NOMO-1 treated with DMSO at 0.1 percent for 48 hours (cell line): Measurements from ENCODE around the gene ERC1.
"Not testable (repeated sequence)": the region's sequence is repeated elsewhere in the genome, so short reads cannot be mapped to it uniquely, and the experiment has no call there.

Experiments used
- DNase-seq: peaks from one replicate; lab custom pipeline; 2025; ENCODE audit not compliant: unreplicated experiment; lab: John Stamatoyannopoulos, UW

ERC1 gene

DNA sequence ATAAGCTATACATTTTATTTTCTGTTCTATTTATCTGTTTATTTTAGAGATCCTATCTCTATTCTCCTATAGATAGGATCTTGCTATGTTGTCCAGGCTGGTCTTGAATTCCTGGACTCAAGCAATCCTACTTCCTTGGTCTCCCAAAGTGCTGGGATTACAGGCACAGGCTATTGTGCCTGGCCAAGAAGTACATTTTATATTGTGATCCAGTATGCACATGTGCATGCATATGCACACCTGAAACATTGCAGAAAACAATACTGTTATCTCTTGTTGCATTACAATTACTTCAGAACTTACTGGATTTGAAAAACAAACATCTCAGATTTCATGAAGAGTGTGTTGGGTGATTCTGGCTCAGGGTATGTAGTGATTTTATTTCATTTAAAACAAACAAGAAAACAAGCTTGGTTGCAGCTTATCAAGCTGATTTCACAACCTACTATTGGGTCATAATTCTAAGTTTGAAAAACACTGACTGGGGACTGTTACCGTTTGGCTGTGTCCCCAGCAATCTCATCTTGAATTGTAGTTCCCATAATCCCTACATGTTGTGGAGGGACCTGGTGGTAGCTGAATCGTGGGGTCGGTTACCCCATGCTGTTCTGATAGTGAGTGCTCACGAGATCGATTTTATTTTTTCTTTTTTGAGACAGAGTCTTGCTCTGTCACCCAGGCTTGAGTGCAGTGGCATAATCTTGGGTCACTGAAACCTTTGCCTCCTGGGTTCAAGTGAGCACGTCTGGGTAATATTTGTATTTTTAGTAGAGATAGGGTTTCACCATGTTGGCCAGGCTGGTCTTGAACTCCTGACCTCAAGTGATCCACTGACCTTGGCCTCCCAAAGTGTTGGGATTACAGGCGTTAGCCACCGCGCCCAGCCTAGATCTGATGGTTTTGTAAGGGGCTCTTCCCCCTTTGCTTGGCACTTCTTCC, 31.3 kb downstream of the ERC1 start:
- no peak for DNase-seq

DNA sequence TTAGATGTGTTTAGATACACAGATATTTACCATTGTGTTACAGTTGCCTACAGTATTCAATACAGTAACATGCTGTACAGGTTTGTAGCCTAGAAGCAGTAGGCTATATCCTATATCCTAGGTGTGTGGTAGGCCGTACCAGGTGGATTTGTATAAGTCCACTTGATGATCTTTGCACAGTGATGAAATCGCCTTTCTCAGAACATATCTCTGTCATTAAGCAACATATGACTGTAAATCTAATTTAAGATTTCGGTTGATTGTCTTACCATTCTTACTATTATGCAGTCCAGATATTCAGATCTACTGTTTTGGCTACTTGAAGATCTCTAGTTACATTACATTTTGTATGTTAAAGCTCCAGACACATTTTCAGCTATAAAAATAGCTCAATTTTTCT, 39.8 kb downstream of the ERC1 start:
- no peak for DNase-seq

DNA sequence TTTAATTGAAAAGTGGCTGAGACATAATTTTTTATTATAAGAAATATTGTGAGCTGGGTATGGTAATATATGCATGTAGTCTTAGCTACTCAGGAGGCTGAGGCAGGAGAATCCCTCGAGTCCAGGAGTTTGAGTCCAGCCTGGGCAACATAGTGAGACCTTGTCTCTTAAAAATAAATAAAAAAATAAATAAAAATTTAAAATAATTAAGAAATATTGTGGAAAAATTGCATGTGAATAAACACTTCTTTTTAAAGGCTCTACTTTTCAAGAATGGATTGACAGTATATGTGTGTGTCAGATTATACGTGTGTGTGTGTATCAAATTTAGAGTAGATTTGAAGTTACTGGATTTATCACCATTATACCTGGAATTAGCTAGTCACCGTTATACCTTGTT, 43.2 kb downstream of the ERC1 start:
- no peak for DNase-seq

DNA sequence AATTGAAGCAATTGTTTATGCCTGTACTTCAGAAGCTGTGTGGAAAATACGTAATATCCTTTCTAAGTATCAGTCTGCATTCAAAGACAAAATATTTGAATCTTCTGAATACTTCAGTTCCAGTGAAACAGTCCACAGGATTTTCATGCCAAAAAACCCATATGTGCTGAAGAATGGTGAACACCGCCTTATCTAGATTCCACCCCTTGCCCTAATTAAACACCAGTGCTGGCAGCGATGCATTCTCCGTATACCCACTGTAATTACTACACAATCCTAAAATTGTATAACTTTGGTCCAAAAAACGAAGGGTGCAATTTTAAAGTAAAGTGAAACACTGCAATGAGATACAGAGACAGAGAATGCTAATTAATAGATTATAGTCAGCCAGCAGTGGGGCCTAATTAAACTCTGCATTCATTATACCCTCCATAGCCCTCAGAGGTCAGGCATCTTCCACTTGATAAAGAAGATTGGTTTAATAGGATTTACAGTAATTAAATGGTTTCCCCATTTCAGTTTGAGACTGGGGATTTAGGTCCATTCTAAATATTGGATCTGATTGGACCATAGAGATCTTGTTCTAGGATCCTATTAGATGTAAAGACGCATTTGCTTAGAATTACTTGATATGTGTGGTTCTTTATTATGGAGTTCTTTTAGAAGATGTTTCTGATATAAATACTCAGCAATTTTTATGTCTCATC, 43.9 kb downstream of the ERC1 start:
- DNase-seq = no peak

DNA sequence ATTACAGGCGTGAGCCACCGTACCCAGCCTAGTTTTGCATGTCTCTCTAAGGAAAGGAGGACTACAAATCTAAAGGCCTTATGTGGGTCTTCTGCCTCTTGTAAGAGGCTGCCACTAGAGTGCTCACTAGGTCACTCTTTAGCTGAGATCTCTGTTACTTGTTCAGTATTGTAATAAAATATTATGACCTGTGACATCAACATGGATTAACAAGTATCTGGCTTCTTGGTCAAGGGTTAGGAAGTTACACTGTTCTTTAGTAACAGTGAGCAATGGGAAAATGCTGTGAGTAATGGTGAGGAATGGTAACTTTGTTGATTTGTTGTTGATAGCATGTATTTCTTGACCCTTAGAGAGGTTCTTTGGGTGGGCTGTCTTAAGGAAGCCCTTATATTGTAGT, 50.5 kb downstream of the ERC1 start:
- no peak for DNase-seq

DNA sequence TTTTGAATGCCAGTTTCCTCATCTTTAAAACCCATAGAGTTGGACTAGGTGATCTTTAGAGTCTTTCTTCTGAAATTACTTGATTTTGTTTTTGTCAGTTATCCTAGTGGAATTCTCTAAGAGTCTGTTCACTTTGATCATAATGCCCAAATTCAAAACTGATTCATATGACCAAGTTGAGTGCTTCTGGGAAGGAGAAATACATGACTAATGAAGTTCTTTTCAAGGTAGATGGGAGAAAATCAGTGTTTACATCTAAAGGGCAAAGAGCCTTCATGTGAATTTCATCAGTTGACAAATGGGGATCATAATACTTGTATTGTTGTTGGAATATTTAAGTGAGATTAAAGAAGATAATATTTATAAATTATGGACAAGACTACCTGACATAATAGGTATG, 53.2 kb downstream of the ERC1 start:
- DNase-seq = no peak

DNA sequence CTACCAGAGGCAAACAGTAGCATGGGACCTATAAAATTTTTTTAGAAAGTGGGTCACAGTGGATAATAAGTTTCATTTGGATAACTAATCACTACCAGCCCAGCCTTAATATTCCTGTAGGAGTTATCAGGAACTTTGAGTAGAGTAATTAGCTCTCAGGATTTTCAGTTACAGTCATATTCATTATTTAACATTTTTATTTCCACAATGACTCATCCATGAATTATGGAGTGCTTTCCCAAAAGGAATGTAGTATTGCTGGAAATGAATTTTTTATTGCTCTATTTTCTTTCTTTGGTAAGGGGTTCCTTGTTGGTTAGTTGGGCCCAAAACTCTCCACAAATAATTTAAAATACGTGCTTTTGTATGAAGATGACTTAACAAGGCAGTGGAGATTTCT, 53.7 kb downstream of the ERC1 start:
- no peak for DNase-seq

DNA sequence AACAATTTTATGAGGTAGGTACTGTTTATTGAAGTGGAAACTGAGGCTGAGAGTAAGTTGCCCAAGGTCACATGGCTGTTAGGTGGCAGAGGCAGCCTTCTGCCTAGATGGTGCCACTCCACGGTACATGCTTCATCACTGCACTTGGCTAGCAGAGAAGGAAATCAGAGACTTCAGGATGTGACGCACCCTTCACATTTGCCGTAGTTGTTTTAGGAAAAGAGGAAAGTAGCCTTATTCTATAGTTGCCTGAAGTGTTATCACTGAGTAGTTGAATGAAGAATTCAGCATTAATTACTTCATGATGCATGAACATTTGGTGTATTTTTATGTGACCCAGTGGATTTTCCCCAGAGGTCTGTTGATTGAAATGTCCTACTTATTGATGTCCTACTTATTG, 55.7 kb downstream of the ERC1 start:
- DNase-seq = no peak

DNA sequence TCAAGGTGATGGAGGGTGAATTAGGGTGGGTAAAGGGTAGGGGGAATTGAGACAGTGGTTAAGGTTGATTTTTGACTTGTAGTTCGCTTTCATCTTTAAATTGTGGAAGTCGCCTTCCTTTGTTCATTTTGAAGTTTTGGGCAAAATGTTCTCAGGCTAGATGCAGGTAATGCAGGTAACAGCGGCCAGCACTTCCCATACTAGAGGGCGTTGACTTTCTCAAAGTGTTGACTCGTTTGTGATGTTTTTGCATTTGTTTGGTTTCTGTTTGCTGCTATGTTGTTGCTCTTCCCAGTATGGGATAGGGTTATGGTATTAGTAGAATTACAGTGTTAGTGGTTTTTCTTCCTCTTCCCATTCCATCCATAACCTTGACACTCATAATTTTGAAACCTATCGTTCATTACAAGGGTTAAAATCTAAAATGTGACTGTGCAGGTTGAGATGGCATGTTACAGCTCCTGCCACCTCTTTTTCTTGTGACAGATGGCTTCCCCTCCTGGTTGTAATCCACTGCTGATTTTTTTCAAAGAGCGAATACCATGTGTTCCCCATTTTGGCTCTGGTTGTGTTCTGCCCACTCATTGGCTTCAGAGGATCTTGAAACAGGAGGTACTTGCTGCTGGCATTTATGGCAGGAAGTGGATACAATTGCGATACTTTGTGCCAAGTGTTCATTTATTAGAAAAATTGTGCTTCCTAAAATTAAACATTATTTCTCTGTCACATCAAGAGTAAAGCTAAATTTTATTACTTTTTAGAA, 57.1 kb downstream of the ERC1 start:
- DNase-seq = peak; percentile 86

DNA sequence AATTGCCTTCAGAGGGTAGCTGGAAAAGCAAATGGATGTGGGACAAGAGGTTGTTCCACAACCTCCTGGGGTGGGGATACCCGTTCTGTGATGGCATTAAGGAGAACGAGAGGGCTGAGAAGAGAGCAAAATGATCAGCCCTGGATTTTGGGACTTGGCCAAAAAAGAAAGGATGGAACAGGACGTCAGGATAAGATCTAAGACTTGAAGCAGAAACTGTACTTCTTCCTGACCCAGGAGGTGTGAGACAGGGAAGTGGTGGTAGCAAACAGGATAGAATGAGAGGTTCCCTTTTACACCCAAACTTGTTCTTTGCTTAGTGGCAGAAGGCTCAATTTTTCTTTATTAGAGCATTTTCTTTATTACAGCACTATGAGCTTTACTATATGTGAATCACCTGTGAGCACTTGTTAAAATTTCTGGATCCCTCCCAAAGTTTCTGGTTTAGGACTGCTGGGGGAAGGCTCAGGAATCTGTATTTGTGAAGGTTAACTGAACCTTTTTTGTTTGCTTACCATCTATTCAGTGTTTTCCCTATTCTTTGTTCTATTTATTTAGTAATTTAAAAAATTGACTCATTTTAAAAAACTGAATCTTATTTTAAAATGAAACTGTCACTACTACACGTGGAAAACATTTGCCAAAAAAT, 59.2 kb downstream of the ERC1 start:
- DNase-seq = no peak

DNA sequence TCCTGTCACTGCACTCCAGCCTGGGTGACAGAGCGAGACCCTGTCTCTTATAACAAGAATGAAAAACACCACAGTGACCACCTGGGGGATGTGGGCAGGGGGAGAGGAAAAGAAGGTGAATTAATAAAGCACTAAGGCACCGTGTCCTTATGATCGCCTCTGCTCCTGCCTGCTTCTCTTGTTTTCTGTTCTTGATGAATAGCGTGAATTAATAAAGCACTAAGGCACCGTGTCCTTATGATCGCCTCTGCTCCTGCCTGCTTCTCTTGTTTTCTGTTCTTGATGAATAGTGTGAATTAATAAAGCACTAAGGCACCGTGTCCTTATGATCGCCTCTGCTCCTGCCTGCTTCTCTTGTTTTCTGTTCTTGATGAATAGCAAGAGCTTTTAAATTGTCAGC, 60.6 kb downstream of the ERC1 start:
- DNase-seq = not testable (repeated sequence)

DNA sequence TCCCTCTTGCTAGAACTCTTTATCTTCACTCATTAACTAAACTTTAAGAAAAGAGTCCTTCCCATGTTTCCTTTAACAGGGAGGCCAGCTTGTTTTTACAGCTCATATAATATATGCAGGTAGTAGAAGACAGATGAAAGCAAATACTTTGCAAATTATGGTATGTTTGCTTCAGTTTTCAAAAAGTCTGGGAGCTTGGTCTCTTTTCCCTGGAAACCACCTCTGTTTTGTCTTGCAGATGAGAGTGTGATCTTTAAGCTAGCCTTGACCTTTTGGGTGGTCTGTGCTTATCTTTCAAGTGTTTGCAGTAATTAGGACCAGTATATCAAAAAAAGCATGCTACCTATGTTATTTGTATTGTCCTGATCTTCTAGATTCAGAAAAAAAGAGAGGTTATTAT, 62.7 kb downstream of the ERC1 start:
- DNase-seq = no peak

DNA sequence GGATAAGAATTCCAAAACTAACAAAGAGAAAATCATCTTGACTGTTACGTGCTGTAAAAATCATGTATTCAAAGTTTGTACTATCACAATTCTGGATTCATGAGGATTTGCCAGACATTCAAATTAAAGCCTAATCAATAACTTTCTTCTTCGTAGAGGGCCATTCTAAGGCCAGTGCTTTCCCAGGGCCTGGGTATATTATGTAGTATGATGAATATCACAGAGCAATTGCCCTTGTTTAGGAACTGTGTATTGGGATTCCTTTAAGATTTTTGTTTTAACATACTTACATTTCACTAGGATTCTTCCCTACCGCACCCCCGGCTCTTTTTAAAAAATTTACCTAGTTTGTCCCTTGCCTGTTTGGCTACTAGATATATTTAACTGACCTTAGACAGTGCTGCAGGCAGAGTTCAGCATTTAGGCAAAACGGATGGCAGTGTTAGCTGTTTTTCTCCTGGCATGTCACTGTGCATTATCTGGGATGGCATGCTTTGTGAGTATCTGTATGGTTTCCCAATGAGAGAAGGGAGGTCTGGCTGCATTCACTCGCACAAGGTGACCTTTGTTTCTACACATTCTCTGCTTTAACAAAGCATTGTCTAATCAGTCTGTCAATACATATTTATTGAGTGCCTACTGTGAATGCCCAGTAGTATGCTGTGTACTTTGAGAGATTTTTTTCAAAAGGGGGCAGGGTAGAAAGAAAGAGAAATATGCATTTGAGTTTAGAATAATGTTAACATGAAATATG, 63.3 kb downstream of the ERC1 start:
- no peak for DNase-seq

DNA sequence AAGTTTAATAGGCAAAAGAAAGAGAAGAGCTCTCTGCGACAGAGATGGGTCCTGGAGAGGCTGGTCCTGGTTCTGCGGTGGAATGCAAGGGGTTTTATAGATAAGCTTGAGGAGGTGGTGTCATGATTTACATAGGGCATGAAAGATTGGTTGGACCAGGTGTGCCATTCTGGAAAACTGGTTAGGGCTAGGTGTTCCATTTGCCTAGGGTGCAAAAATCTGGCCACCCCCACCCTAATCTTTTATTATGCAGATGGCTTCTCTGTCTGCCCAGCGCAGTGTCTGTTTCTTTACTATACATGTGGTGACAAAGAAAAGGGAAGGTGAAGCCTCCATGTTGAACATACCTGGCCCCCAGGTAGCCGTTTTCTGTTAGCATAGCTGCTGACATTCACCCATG, 65.4 kb downstream of the ERC1 start:
- DNase-seq = no peak

DNA sequence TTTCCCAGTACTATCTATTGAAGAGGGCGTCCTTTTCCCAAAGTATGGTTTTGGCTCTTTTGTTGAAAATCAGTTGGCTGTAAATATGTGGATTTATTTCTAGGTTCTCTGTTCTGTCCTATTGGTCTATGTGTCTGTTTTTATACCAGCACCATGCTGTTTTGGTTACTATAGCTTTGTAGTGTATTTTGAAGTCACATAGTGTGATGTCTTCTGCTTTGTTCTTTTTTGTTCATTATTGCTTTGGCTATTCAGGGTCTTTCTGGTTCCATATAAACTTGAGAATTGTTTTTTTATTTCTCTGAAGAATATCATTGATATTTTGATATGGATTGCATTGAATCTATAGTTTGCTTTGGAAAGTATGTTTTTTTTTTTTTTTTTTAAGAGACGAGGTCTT, 67.4 kb downstream of the ERC1 start:
- no peak for DNase-seq

DNA sequence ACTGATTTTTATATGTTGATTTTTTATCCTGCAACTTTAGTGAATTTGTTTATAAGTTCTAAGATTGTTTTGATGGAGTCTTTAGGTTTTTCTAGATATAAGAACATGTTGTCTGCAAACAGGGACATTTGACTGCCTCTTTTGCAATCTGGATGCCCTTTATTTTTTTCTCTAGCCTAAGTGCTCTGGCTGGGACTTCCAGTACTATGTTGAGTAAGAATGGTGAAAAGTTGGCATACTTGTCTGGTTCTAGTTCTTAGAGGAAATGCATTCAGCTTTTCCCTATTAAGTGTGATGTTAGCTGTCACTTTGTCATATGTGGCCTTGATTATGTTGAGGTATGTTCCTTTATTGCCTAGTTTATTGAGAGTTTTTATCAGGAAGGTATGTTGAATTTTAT, 68.1 kb downstream of the ERC1 start:
- DNase-seq = no peak

DNA sequence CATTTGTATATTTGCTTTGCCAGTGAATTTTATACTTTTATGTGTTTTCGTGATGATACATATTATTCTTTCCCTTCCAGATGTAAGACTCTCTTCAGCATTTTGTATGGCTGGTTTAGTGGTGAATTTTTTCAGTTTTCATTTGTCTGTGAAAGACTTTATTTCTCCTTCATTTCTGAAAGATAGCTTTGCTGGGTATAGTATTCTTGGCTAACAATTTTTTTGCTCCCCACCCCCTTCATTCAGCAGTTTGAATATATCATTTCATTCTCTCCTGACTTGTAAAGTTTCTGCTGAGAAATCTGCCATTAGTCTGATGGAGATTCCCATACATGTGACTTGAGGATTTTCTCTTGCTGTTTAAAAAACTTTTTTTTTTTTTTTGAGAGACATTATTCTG, 72.8 kb downstream of the ERC1 start:
- DNase-seq = no peak

DNA sequence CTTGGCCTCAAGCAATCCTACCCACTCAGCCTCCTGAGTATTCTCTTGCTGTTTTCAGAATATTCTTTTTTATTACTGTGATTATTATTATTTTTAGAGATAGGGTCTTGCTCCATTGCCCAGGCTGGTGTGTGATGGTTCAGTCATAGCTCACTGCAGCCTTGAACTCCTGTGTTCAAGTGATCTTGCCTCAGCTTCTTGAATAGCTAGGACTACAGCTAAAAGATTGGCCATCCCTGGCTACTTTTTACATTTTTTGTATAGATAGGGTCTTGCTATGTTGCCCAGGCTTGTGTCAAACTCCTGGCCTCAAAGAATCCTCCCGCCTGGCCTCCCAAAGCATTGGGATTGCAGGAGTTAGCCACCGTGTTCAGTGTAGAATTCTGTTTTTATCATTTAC, 73.3 kb downstream of the ERC1 start:
- DNase-seq = no peak

DNA sequence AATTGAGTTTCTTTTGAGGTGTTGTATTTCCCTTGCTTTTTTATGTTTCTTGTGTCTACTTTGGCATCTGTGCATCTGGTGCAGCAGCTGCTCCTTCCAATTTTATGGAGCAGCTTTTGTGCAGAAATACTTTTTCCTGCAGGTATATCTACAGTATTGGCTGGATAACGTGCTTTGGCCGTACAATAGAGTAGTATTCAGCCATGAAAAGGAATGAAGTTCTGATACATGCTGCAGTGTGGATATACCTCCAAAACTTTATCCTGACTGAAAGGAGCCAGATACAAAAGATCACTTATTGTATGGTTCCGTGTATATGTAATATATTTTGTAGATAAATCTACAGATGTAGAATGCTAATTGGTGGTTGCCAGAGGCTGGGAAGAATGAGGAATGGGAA, 74.6 kb downstream of the ERC1 start:
- DNase-seq = no peak

DNA sequence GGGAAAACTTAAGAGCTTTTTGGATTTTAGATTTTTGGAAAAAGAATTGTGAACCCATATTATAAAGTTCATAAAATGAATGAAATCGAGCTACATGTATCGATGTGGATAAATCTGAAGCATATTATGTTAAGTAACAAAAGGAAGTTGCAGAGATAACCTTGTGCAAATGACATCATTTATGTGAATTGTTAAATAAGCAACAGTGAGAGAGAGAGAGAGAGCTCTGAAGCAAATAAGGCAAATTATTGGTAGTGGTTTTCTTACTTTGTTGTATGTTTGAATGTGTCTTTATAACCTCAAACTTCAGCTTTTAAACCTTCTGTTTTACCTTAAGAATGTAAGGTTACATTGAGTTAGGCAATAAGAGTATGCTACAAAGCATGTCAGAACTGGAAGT, 78.8 kb downstream of the ERC1 start:
- DNase-seq = no peak

DNA sequence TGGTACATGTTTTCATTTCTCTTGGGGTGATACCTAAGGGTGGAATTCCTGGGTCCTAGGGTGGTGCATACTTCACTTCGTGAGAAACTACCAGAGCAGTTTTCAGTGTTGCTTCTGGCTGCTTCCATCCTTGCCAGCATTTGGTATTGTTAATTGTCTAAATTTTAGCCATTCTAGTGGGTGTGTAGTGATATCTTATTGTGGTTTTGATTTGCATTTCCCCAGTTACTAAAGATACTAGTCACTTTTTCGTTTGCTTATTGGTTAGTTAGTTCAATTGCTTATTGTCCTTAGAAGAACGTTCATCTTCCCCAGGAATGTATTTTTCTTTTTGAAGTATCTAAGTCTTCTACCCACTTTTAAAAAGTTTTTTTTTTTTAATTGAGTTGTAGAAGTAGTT, 80.2 kb downstream of the ERC1 start:
- no peak for DNase-seq
